PC-9 (cell line): ENCODE measurements around the gene CEP76. TPM values are rescaled to one million over a fixed set of nuclear protein-coding genes. Genes with fewer than 3 reads are reported as not detected.

Experiments used
- Bru-seq: library from RNA; stranded (reverse); fragments of 400-500 nt; gene quantifications from one replicate; lab custom pipeline; 2021; lab: Mats Ljungman, UMichigan
- BruChase-seq, 2 experiments: library from RNA; stranded (reverse); fragments of 400-500 nt; gene quantifications; one replicate each; lab custom pipeline; 2021; lab: Mats Ljungman, UMichigan
- BruUV-seq: library from RNA; stranded (reverse); fragments of 400-500 nt; replicated peaks from 2 replicates; lab custom pipeline; 2021; lab: Mats Ljungman, UMichigan
- CTCF ChIA-PET: fragments of 300-600 bp; sonication (Branson Sonifier 250); formaldehyde crosslinking; loops from one replicate; lab custom pipeline; 2022; ENCODE audit warnings: antibody characterized with exemption; lab: Charles Lee
- POLR2A ChIA-PET: fragments of 300-600 bp; sonication (Branson Sonifier 250); formaldehyde crosslinking; loops from one replicate; lab custom pipeline; 2022; ENCODE audit warnings: antibody characterized with exemption; ENCODE audit not compliant: unreplicated experiment; lab: Charles Lee
- DNase-seq, 2 experiments: peaks; one replicate each; pipeline versions ENCODE4 v3.0.0 to v3.0.0-alpha.2; 2015 to 2022; ENCODE audit warnings: mixed read lengths in 1 of 2
- H2AFZ ChIP-seq: fragments of 200-600 bp; sonication (generic); 2 replicates; pipeline ENCODE4 v1.8.1; 2017; ENCODE audit warnings: antibody characterized with exemption
- H3F3A ChIP-seq: fragments of 200-600 bp; sonication (generic); 2 replicates; pipeline ENCODE4 v1.8.1; 2017; ENCODE audit warnings: antibody characterized with exemption, mild to moderate bottlenecking, low read depth; ENCODE audit not compliant: insufficient read depth
- H3K27ac ChIP-seq: fragments of 200-600 bp; sonication (generic); 2 replicates; pipeline ENCODE4 v1.6.1; 2016; ENCODE audit warnings: mixed run types
- H3K27me3 ChIP-seq: fragments of 200-600 bp; sonication (generic); 2 replicates; pipeline ENCODE4 v1.6.1; 2016; ENCODE audit warnings: low read depth, mixed run types; ENCODE audit not compliant: insufficient read depth
- H3K36me3 ChIP-seq: fragments of 200-600 bp; sonication (generic); 2 replicates; pipeline ENCODE4 v1.6.1; 2016; ENCODE audit warnings: low read depth, mixed run types
- H3K4me1 ChIP-seq: fragments of 200-600 bp; sonication (generic); replicated peaks from 2 replicates; pipeline ENCODE4 v1.6.1; 2016; ENCODE audit warnings: mixed run types; ENCODE audit not compliant: insufficient read depth
- H3K4me2 ChIP-seq: fragments of 200-600 bp; sonication (generic); 2 replicates; pipeline ENCODE4 v1.6.1; 2017; ENCODE audit warnings: mixed run types
- H3K4me3 ChIP-seq: fragments of 200-600 bp; sonication (generic); 2 replicates; pipeline ENCODE4 v1.6.1; 2016; ENCODE audit warnings: mixed run types
- H3K79me2 ChIP-seq: fragments of 200-600 bp; sonication (generic); 2 replicates; pipeline ENCODE4 v1.6.1; 2017; ENCODE audit warnings: low read depth, mixed run types
- H3K9me2 ChIP-seq: fragments of 200-600 bp; sonication (generic); 2 replicates; pipeline ENCODE4 v1.8.1; 2017; ENCODE audit warnings: mild to moderate bottlenecking; ENCODE audit not compliant: insufficient read depth
- H3K9me3 ChIP-seq: fragments of 200-600 bp; sonication (generic); 2 replicates; pipeline ENCODE4 v1.8.1; 2016; ENCODE audit warnings: low read depth; ENCODE audit not compliant: insufficient read depth
- H4K20me1 ChIP-seq: fragments of 200-600 bp; sonication (generic); 2 replicates; pipeline ENCODE4 v1.8.1; 2017; ENCODE audit not compliant: insufficient read depth
- EZH2 ChIP-seq: fragments of 200-600 bp; sonication (generic); IDR thresholded peaks from 2 replicates; pipeline ENCODE4 v1.8.0; 2017; ENCODE audit warnings: antibody characterized with exemption, low read depth
- intact Hi-C: fragments of 100-400 bp; cut with micrococcal nuclease; formaldehyde crosslinking; loops from one replicate; pipeline ENCODE4 v1.10.0; 2022; ENCODE audit not compliant: unreplicated experiment
- long read RNA-seq: library from polyadenylated mRNA; stranded (forward); transcript quantifications from one replicate; pipeline ENCODE4 v2.0.0, GENCODE V29; 2022
- total RNA-seq: library from RNA; stranded (reverse); gene quantifications from 2 replicates; pipeline ENCODE4 v1.2.3, GENCODE V29; 2021
- TF ChIP-seq, protein P1 (sequence below): fragments of 200-600 bp; sonication (generic); conservative IDR thresholded peaks from 2 replicates; pipeline ENCODE4 v1.6.1; 2017; ENCODE audit warnings: mixed run types, antibody characterized with exemption, mild to moderate bottlenecking, moderate library complexity

Gene CEP76, protein sequence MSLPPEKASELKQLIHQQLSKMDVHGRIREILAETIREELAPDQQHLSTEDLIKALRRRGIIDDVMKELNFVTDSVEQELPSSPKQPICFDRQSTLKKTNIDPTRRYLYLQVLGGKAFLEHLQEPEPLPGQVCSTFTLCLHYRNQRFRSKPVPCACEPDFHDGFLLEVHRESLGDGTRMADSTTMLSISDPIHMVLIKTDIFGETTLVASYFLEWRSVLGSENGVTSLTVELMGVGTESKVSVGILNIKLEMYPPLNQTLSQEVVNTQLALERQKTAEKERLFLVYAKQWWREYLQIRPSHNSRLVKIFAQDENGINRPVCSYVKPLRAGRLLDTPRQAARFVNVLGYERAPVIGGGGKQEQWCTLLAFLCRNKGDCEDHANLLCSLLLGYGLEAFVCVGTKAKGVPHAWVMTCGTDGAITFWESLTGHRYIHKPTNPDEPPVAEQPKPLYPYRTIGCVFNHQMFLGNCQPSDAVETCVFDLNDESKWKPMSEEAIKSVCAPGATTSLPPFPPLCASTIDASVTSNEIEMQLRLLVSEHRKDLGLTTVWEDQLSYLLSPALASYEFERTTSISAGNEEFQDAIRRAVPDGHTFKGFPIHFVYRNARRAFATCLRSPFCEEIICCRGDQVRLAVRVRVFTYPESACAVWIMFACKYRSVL
- total RNA-seq: 14.5 and 15.1 TPM in 2 replicates
- Bru-seq, nascent RNA: percentile 74 among the genes with signal in this experiment
- BruChase-seq, experiment 1, labeled RNA remaining after a 2-hour chase: percentile 64 among the genes with signal in this experiment
- percentile 71 among the genes with signal in this experiment for BruChase-seq, experiment 2, labeled RNA remaining after a 6-hour chase
- long read RNA-seq, transcript CEP76-201 (12 exons, 2,939 nt): major isoform, 7 of 18 reads
- long read RNA-seq, partial matches to known transcripts: 4 of 18 reads
- long read RNA-seq, other reads (novel, unspliced or antisense): 4 of 18 reads

DNA sequence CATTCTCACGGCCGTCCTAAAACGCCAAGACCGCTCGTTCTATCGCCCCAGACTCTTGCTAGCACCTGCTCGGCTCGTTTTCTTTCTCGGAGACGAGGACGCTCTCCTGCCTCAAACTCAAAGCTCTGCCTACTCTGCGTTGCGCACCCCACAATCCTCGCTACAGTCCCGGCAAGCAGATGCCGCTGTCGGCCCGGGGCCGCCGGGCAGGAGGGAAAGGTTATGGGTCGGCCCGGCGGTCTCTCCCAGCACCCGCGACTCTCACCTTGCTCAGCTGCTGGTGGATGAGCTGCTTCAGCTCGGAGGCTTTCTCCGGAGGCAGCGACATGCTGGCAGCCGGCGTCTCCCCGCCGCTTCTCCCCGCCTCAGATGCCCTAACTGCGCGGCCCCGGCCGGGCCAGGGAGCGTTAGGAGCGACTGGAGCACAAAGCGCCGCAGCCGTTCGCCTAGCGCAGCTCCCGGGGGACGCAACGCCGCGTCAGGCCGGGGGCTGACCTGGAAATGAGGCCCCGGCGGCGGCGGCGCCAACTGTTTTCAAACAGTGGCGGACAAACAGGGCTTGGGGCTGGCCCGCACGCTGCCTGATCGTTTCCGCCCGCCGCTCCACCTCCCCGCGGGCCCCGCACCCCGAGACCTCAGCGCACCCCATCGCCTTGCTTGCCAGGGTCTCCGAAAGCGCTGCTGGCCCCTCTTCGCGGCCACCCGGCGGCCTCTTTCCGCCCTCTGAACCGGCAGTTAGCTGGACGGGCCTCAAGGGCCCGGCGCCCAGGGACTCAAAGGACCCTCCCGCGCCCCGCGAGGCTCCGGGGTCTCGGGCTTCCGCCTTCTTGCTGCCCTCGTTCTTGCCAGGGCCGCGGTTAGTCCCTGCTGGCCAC, at the start of gene CEP76, which contains the start of gene PSMG2:
Gene CEP76, minus strand, starts transcription at position 503 of the 875 bp plus-strand sequence. Its CDS starts 175 bp downstream, at position 328.
Gene PSMG2, plus strand, starts transcription at position 822 of the 875 bp plus-strand sequence. CDS start 66 bp downstream, outside the sequence.
- H3K4me2 ChIP-seq: peak within 1 kb of the TSS; percentile 84
- peak within 1 kb of the TSS; percentile 81 for H3K4me3 ChIP-seq
- H3F3A ChIP-seq: peaks cover 8% of the 10 kb centered on the region; the same call in 1 of the 2 replicates
- ChIA-PET CTCF (no interaction called here), POLR2A (interaction anchor here (0.6 to 1.0 kb wide), 6 partner anchors 24 to 289 kb away, joined by 3 to 8 read pairs (median 4); partner anchors contain the start of genes CEP192 and PTPN2)
- peaks cover 77% of the 10 kb centered on the region for H3K79me2 ChIP-seq
- H3K9me2 ChIP-seq: no peaks in the 10 kb centered on the region
- TSS peak; percentile 58 for BruUV-seq
- peak within 1 kb of the TSS; percentile 96 for H2AFZ ChIP-seq
- peak; percentile 61 to 90 for DNase-seq
- intact Hi-C loops: loop anchor here (1.0 to 2.0 kb wide), 2 partner anchors 306 to 312 kb away; no protein-coding TSS in a partner anchor
- H3K27me3 ChIP-seq: no peaks in the 10 kb centered on the region
- TF ChIP-seq, protein P1, sequence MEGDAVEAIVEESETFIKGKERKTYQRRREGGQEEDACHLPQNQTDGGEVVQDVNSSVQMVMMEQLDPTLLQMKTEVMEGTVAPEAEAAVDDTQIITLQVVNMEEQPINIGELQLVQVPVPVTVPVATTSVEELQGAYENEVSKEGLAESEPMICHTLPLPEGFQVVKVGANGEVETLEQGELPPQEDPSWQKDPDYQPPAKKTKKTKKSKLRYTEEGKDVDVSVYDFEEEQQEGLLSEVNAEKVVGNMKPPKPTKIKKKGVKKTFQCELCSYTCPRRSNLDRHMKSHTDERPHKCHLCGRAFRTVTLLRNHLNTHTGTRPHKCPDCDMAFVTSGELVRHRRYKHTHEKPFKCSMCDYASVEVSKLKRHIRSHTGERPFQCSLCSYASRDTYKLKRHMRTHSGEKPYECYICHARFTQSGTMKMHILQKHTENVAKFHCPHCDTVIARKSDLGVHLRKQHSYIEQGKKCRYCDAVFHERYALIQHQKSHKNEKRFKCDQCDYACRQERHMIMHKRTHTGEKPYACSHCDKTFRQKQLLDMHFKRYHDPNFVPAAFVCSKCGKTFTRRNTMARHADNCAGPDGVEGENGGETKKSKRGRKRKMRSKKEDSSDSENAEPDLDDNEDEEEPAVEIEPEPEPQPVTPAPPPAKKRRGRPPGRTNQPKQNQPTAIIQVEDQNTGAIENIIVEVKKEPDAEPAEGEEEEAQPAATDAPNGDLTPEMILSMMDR: no peak
- TF ChIP-seq EZH2: no peak
- H3K36me3 ChIP-seq: peaks cover 17% of the 10 kb centered on the region
- H3K4me1 ChIP-seq: peaks cover 31% of the 10 kb centered on the region
- H3K9me3 ChIP-seq: no peaks in the 10 kb centered on the region
- H4K20me1 ChIP-seq: peaks cover 3% of the 10 kb centered on the region; the same call in 1 of the 2 replicates
- H3K27ac ChIP-seq: peak within 1 kb of the TSS; percentile 92

DNA sequence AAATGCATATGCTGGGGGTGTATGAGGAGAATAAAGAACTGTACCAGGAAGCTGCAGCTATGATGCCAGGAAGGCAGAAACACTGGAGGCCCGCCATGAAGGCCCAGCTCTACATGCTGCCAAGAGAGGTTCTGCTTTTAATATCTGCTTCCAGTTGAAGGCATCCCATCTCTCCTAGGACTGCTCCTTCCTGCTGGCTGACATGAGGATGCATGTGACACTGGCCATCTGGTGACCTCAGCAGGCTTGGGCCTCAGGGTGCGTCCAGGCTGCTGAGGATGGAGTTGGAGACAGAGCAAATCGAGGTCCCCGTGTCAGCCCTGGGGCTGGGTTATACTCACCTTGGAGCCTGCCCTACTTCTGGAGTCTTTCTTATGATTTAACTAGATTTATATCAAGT, 49.4 kb upstream of the CEP76 start:
- intact Hi-C loops: no loop called here
- no peak overlapping the region for H3K4me3 ChIP-seq
- H3F3A ChIP-seq: no peaks in the 10 kb centered on the region
- ChIA-PET CTCF (no interaction called here), POLR2A (interaction anchor here (0.7 kb wide), 1 partner anchor 138 kb away, joined by 5 read pairs; no protein-coding TSS in a partner anchor)
- no peak overlapping the region for H3K27ac ChIP-seq
- no peak for TF ChIP-seq EZH2
- TF ChIP-seq, protein P1: no peak
- no peaks in the 10 kb centered on the region for H3K79me2 ChIP-seq
- H3K9me2 ChIP-seq: no peaks in the 10 kb centered on the region
- no peaks in the 10 kb centered on the region for H3K4me1 ChIP-seq
- no peak overlapping the region for H3K4me2 ChIP-seq
- BruUV-seq: no TSS peak
- no peaks in the 10 kb centered on the region for H3K36me3 ChIP-seq
- no peaks in the 10 kb centered on the region for H4K20me1 ChIP-seq
- H3K9me3 ChIP-seq: no peaks in the 10 kb centered on the region
- DNase-seq: no peak
- no peaks in the 10 kb centered on the region for H3K27me3 ChIP-seq
- no peak overlapping the region for H2AFZ ChIP-seq
